HCT116 (cell line): ENCODE data around the gene COL4A1. TPM values are rescaled to one million over a fixed set of nuclear protein-coding genes. Genes with fewer than 3 reads are reported as not detected.

Experiments
- ATAC-seq: fragments of 200-7000 bp; cut with Tn5 transposase; 2 replicates; pipeline ENCODE4 v1.9.1; 2020; ENCODE audit warnings: mild to moderate bottlenecking, moderate library complexity
- BruUV-seq: library from RNA; stranded (reverse); fragments of 400-500 nt; replicated peaks from 2 replicates; lab custom pipeline; 2021; lab: Mats Ljungman, UMichigan
- CTCF ChIA-PET: fragments of 300-600 bp; sonication (Branson Sonifier 250); formaldehyde crosslinking; loops from one replicate; lab custom pipeline; 2021; ENCODE audit warnings: antibody characterized with exemption; lab: Charles Lee
- POLR2A ChIA-PET: fragments of 300-600, 350-600 bp; sonication (Branson Sonifier 250); formaldehyde crosslinking; loops from one replicate; lab custom pipeline; 2021; ENCODE audit warnings: antibody characterized with exemption; lab: Charles Lee
- RAD21 ChIA-PET, 2 experiments: fragments of 300-600 bp; sonication (Branson Sonifier 250); formaldehyde crosslinking; loops; one replicate each; lab custom pipeline; 2023; ENCODE audit warnings: low total read pairs in 2 of 2; ENCODE audit not compliant: uncharacterized antibody in 2 of 2, unreplicated experiment in 2 of 2, low non-redundant PET in 1 of 2; lab: Charles Lee
- DNase-seq: peaks from one replicate; pipeline ENCODE4 v3.0.0-alpha.2; 2010; ENCODE audit warnings: low read depth, low spot score
- H2AFZ ChIP-seq: fragments of 200-600 bp; shearing (Covaris generic), sonication (generic); 2 replicates; pipeline ENCODE4 v1.6.1; 2017; ENCODE audit warnings: low read depth, mixed run types, mixed read lengths, antibody characterized with exemption, low read length; ENCODE audit not compliant: poor library complexity, severe bottlenecking
- H3K27ac ChIP-seq: 2 replicates; pipeline ENCODE4 v1.5.1; 2012; ENCODE audit warnings: low read depth, low read length
- H3K27me3 ChIP-seq: fragments of 200-600 bp; sonication (generic); 2 replicates; pipeline ENCODE4 v1.6.1; 2016; ENCODE audit warnings: mixed run types, low read length, mixed read lengths; ENCODE audit not compliant: insufficient read depth
- H3K36me3 ChIP-seq, 2 experiments: fragments of 200-500 bp in 1 of 2; fragments of 200-600 bp in 1 of 2; sonication (Bioruptor generic) in 1 of 2; sonication (generic) in 1 of 2; 2 replicates each; pipeline versions ENCODE4 v1.5.1 to v1.6.1; 2014 to 2016; ENCODE audit warnings: low read length in 2 of 2, inconsistent platforms in 1 of 2, mixed read lengths in 1 of 2, mixed run types in 1 of 2; ENCODE audit not compliant: insufficient read depth in 2 of 2, control insufficient read depth in 1 of 2
- H3K4me1 ChIP-seq, 2 experiments: fragments of 200-600 bp in 1 of 2; sonication (generic) in 1 of 2; 2 replicates each; pipeline versions ENCODE4 v1.5.1 to v1.6.1; 2012 to 2017; ENCODE audit warnings: low read length in 2 of 2, inconsistent platforms in 1 of 2, mild to moderate bottlenecking in 1 of 2, mixed read lengths in 1 of 2, mixed run types in 1 of 2, moderate library complexity in 1 of 2; ENCODE audit not compliant: insufficient read depth in 2 of 2, control insufficient read depth in 1 of 2
- H3K4me2 ChIP-seq: fragments of 200-600 bp; sonication (generic); 2 replicates; pipeline ENCODE4 v1.6.1; 2017; ENCODE audit warnings: mixed run types, low read length, mixed read lengths
- H3K4me3 ChIP-seq, 2 experiments: fragments of 200-600 bp in 1 of 2; sonication (generic) in 1 of 2; replicated peaks in 1 of 2; 2 replicates each; pipeline ENCODE4 v1.5.1; 2011 to 2016; ENCODE audit warnings: low read length in 2 of 2, control low read depth in 1 of 2, low read depth in 1 of 2, mild to moderate bottlenecking in 1 of 2, mixed read lengths in 1 of 2, mixed run types in 1 of 2
- H3K79me2 ChIP-seq: fragments of 200-600 bp; sonication (generic); 2 replicates; pipeline ENCODE4 v1.6.1; 2017; ENCODE audit warnings: mild to moderate bottlenecking, mixed run types, low read length, moderate library complexity, mixed read lengths; ENCODE audit not compliant: insufficient read depth
- H3K9ac ChIP-seq: fragments of 200-600 bp; sonication (generic); 2 replicates; pipeline ENCODE4 v1.6.1; 2016; ENCODE audit warnings: low read length, mixed read lengths
- H3K9me2 ChIP-seq: fragments of 200-600 bp; sonication (generic), shearing (Covaris generic); 2 replicates; pipeline ENCODE4 v1.6.1; 2017; ENCODE audit warnings: mixed run types, mild to moderate bottlenecking, moderate library complexity; ENCODE audit not compliant: insufficient read depth
- H3K9me3 ChIP-seq, 2 experiments: fragments of 200-500 bp in 1 of 2; fragments of 200-600 bp in 1 of 2; sonication (Bioruptor generic) in 1 of 2; sonication (generic) in 1 of 2; 2 replicates each; pipeline ENCODE4 v1.6.1; 2014 to 2017; ENCODE audit warnings: low read length in 2 of 2, mixed read lengths in 2 of 2, inconsistent platforms in 1 of 2, low read depth in 1 of 2, mild to moderate bottlenecking in 1 of 2, mixed run types in 1 of 2, moderate library complexity in 1 of 2; ENCODE audit not compliant: control insufficient read depth in 1 of 2, insufficient read depth in 1 of 2
- H4K20me1 ChIP-seq: fragments of 200-600 bp; sonication (generic), shearing (Covaris generic); 2 replicates; pipeline ENCODE4 v1.6.1; 2017; ENCODE audit warnings: mixed run types, mild to moderate bottlenecking, moderate library complexity; ENCODE audit not compliant: insufficient read depth
- CBX3 ChIP-seq: IDR thresholded peaks from 2 replicates; pipeline ENCODE4 v1.6.1; 2012; ENCODE audit warnings: low read depth
- CEBPB ChIP-seq: IDR thresholded peaks from 2 replicates; pipeline ENCODE4 v1.6.1; 2012; ENCODE audit warnings: low read depth
- EGR1 ChIP-seq: IDR thresholded peaks from 2 replicates; pipeline ENCODE4 v1.6.1; 2012; ENCODE audit warnings: low read depth
- ELF1 ChIP-seq: IDR thresholded peaks from 2 replicates; pipeline ENCODE4 v1.6.1; 2012; ENCODE audit warnings: low read depth, borderline replicate concordance
- EZH2 ChIP-seq: fragments of 200-600 bp; sonication (generic); IDR thresholded peaks from 2 replicates; pipeline ENCODE4 v1.6.1; 2017; ENCODE audit warnings: antibody characterized with exemption, mixed run types
- FOSL1 ChIP-seq: IDR thresholded peaks from 2 replicates; pipeline ENCODE4 v1.6.1; 2012; ENCODE audit warnings: low read depth
- JUND ChIP-seq: IDR thresholded peaks from 2 replicates; pipeline ENCODE4 v1.6.1; 2012
- POLR2AphosphoS5 ChIP-seq: IDR thresholded peaks from 2 replicates; pipeline ENCODE4 v1.6.1; 2011; ENCODE audit warnings: mild to moderate bottlenecking, low read depth, low read length, moderate library complexity
- RAD21 ChIP-seq: IDR thresholded peaks from 2 replicates; pipeline ENCODE4 v1.6.1; 2012; ENCODE audit warnings: low read depth, mild to moderate bottlenecking
- REST ChIP-seq: IDR thresholded peaks from 2 replicates; pipeline ENCODE4 v1.6.1; 2012; ENCODE audit warnings: low read depth
- SP1 ChIP-seq: IDR thresholded peaks from 2 replicates; pipeline ENCODE4 v1.6.1; 2012; ENCODE audit warnings: low read depth
- SRF ChIP-seq: IDR thresholded peaks from 2 replicates; pipeline ENCODE4 v1.6.1; 2012; ENCODE audit warnings: low read depth
- TCF7L2 ChIP-seq: IDR thresholded peaks from 2 replicates; pipeline ENCODE4 v1.7.0; 2011; ENCODE audit warnings: borderline replicate concordance, inconsistent platforms; ENCODE audit not compliant: insufficient read depth, insufficient read length; ENCODE audit errors: extremely low read depth
- YY1 ChIP-seq: IDR thresholded peaks from 2 replicates; pipeline ENCODE4 v1.6.1; 2011; ENCODE audit warnings: low read length, low read depth, moderate library complexity, mild to moderate bottlenecking; ENCODE audit not compliant: insufficient replicate concordance; ENCODE audit errors: extremely low read depth
- ZBTB33 ChIP-seq: IDR thresholded peaks from 2 replicates; pipeline ENCODE4 v1.6.1; 2011; ENCODE audit warnings: mild to moderate bottlenecking, low read length, moderate library complexity; ENCODE audit not compliant: insufficient replicate concordance; ENCODE audit errors: extremely low read depth
- ZFX ChIP-seq: fragments of 450-650 bp; IDR thresholded peaks from 2 replicates; pipeline ENCODE4 v1.6.1; 2017
- intact Hi-C: fragments of 100-400 bp; cut with micrococcal nuclease; formaldehyde crosslinking; loops from 2 replicates; pipeline ENCODE4 v1.10.0; 2022
- total RNA-seq: library from RNA; stranded (reverse); gene quantifications from one replicate; pipeline ENCODE4 v1.2.1, GENCODE V29; 2021; ENCODE audit not compliant: unreplicated experiment
- TF ChIP-seq, protein P1 (sequence below): IDR thresholded peaks from 2 replicates; pipeline ENCODE4 v1.6.1; 2012
- TF ChIP-seq, protein P2 (sequence below), 3 experiments: fragments of 200-600 bp in 1 of 3; sonication (generic) in 1 of 3; IDR thresholded peaks in 2 of 3; conservative IDR thresholded peaks in 1 of 3; 2 replicates each; pipeline ENCODE4 v1.5.1; 2012 to 2017; ENCODE audit warnings: low read depth in 2 of 3, low read length in 2 of 3, antibody characterized with exemption in 1 of 3, borderline replicate concordance in 1 of 3, control low read depth in 1 of 3, mild to moderate bottlenecking in 1 of 3, mixed read lengths in 1 of 3, mixed run types in 1 of 3, moderate library complexity in 1 of 3; ENCODE audit not compliant: insufficient read depth in 1 of 3
- TF ChIP-seq, protein P3 (sequence below): IDR thresholded peaks from 2 replicates; pipeline ENCODE4 v1.6.1; 2012

Gene COL4A1
- total RNA-seq, 1 experiment from 2014 or later = 0.57 TPM

DNA sequence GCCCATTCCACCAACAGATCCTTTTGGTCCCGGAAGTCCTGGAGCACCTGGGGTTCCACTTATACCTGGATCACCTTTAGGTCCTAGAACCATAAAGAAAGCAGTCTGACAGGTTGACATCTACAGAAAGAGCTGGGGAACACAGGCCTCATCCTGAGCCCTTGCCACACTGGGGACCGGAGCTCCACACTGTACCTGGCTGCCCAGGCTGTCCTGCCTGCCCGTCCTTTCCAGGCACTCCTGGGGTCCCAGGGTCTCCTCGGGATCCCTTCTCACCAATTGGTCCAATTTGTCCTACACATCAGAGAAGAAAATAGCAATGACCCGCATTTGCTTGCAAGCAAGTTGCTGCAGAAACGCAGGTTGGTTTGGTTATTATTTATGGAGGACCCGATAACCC, 130.5 kb downstream of the COL4A1 start:
- Histone ChIP-seq H3K4me1 (peaks cover 0 to 3% of the 10 kb centered on the region in 2 experiments; a peak in 1 of 4 replicates), H3K27ac (no peak overlapping the region), H2AFZ (no peak overlapping the region), H3K9me3 (no peaks in the 10 kb centered on the region), H3K27me3 (no peaks in the 10 kb centered on the region), H3K79me2 (no peaks in the 10 kb centered on the region), H3K4me3 (no peak overlapping the region), H3K9me2 (no peaks in the 10 kb centered on the region), H3K36me3 (no peaks in the 10 kb centered on the region), H3K4me2 (no peak overlapping the region), H3K9ac (no peak overlapping the region), H4K20me1 (no peaks in the 10 kb centered on the region)
- no peak for DNase-seq
- ChIA-PET RAD21 (no interaction called here), POLR2A (no interaction called here), CTCF (no interaction called here)
- TF ChIP-seq RAD21 (no peak), CEBPB (no peak), TCF7L2 (no peak), ELF1 (no peak), SP1 (no peak), POLR2AphosphoS5 (no peak), FOSL1 (no peak), YY1 (no peak), EZH2 (no peak), ZBTB33 (no peak), SRF (no peak), REST (no peak), EGR1 (no peak), JUND (no peak), ZFX (no peak), CBX3 (no peak)
- TF ChIP-seq, protein P1, sequence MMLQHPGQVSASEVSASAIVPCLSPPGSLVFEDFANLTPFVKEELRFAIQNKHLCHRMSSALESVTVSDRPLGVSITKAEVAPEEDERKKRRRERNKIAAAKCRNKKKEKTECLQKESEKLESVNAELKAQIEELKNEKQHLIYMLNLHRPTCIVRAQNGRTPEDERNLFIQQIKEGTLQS = no peak
- TF ChIP-seq, protein P2, sequence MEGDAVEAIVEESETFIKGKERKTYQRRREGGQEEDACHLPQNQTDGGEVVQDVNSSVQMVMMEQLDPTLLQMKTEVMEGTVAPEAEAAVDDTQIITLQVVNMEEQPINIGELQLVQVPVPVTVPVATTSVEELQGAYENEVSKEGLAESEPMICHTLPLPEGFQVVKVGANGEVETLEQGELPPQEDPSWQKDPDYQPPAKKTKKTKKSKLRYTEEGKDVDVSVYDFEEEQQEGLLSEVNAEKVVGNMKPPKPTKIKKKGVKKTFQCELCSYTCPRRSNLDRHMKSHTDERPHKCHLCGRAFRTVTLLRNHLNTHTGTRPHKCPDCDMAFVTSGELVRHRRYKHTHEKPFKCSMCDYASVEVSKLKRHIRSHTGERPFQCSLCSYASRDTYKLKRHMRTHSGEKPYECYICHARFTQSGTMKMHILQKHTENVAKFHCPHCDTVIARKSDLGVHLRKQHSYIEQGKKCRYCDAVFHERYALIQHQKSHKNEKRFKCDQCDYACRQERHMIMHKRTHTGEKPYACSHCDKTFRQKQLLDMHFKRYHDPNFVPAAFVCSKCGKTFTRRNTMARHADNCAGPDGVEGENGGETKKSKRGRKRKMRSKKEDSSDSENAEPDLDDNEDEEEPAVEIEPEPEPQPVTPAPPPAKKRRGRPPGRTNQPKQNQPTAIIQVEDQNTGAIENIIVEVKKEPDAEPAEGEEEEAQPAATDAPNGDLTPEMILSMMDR (IDR thresholded peaks at IDR 0.05 in 2 of 3, conservative IDR thresholded peaks at IDR 0.05 in 1 of 3; ENCODE audit: borderline replicate concordance in 1 of 3, insufficient read depth in 1 of 3, low read depth in 2 of 3, low read length in 2 of 3) = no peak
- TF ChIP-seq, protein P3, sequence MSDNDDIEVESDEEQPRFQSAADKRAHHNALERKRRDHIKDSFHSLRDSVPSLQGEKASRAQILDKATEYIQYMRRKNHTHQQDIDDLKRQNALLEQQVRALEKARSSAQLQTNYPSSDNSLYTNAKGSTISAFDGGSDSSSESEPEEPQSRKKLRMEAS = no peak
- BruUV-seq = no TSS peak
- intact Hi-C loops = no loop called here
- ATAC-seq = no peak
